SK-N-SH (cell line): ENCODE results near the gene FGF23.

Source experiments
- JUND ChIP-seq: IDR thresholded peaks from 2 replicates; pipeline ENCODE4 v1.4.0; 2012
- RFX5 ChIP-seq: IDR thresholded peaks from 2 replicates; pipeline ENCODE4 v1.6.1; 2012; ENCODE audit warnings: mild to moderate bottlenecking, improper control_type of control experiment, low read length
- TF ChIP-seq, protein P1 (sequence below): IDR thresholded peaks from 2 replicates; pipeline ENCODE4 v1.4.0; 2012; ENCODE audit warnings: low read depth, borderline replicate concordance
- TF ChIP-seq, protein P2 (sequence below): fragments of 200-600 bp; sonication (generic); IDR thresholded peaks from 2 replicates; pipeline ENCODE4 v1.6.1; 2017; ENCODE audit warnings: antibody characterized with exemption, mild to moderate bottlenecking, moderate library complexity

DNA sequence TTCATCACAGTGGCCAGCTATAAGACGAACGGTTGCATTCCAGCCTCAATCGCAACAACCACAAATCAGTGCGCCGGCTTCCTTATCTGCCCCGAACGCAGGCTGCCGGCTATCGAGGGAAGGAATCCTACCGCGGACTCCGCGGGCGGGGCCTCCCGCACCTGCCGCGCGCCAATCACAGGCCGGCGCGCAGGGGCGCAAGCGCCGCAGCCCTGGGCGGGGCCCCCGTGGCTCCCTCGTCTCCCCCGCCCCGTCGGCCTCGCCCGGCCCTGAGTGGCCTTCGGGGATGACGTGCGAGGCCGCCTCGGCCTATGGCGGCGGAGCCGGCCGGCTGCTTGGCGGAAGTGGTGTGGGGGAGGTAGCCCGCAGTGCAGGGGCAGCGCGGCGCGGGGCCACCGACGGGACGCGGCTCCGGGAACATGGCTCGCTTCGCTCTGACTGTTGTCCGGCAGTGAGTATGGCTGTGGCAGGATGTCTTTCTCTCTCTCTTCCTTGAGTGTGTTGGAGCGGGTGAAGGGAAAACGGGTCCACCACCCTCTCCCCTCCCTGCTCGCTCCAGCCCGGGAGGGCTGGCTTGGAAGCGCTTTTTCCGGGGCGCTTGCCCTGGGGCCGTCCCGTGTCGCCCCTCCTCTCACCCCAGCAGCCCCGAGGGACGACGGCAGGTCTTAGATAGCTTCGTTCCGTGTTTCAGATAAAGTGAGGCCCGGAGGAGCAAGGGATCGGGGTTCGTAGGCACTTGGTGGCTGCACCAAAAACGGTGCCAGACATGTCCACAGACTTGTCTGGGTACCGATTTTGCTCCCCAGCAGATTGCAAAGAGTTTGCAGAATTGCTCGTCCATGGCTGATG is 58.4 kb downstream of the FGF23 start, which contains the start of gene TIGAR:
- TF ChIP-seq, protein P1, sequence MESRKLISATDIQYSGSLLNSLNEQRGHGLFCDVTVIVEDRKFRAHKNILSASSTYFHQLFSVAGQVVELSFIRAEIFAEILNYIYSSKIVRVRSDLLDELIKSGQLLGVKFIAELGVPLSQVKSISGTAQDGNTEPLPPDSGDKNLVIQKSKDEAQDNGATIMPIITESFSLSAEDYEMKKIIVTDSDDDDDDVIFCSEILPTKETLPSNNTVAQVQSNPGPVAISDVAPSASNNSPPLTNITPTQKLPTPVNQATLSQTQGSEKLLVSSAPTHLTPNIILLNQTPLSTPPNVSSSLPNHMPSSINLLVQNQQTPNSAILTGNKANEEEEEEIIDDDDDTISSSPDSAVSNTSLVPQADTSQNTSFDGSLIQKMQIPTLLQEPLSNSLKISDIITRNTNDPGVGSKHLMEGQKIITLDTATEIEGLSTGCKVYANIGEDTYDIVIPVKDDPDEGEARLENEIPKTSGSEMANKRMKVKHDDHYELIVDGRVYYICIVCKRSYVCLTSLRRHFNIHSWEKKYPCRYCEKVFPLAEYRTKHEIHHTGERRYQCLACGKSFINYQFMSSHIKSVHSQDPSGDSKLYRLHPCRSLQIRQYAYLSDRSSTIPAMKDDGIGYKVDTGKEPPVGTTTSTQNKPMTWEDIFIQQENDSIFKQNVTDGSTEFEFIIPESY: no peak
- TF ChIP-seq JUND (no peak), RFX5 (peak; percentile 88)
- TF ChIP-seq, protein P2, sequence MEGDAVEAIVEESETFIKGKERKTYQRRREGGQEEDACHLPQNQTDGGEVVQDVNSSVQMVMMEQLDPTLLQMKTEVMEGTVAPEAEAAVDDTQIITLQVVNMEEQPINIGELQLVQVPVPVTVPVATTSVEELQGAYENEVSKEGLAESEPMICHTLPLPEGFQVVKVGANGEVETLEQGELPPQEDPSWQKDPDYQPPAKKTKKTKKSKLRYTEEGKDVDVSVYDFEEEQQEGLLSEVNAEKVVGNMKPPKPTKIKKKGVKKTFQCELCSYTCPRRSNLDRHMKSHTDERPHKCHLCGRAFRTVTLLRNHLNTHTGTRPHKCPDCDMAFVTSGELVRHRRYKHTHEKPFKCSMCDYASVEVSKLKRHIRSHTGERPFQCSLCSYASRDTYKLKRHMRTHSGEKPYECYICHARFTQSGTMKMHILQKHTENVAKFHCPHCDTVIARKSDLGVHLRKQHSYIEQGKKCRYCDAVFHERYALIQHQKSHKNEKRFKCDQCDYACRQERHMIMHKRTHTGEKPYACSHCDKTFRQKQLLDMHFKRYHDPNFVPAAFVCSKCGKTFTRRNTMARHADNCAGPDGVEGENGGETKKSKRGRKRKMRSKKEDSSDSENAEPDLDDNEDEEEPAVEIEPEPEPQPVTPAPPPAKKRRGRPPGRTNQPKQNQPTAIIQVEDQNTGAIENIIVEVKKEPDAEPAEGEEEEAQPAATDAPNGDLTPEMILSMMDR: no peak
